Sigmoid colon (tissue), 4 donors: ENCODE results near the gene KDF1.
A peak's percentile ranks its signal among the peaks of the same experiment; 100 is the strongest.

Source experiments
- EP300 ChIP-seq, 4 donors: sonication (generic); formaldehyde crosslinking; IDR thresholded peaks; one replicate each; pipeline ENCODE4 v1.6.1; 2017; ENCODE audit warnings: antibody characterized with exemption in 4 of 4
- POLR2A ChIP-seq, 2 donors: fragments of 450-650 bp; IDR thresholded peaks; one replicate each; pipeline ENCODE4 v1.6.1; 2016; ENCODE audit warnings: antibody characterized with exemption in 2 of 2, mild to moderate bottlenecking in 2 of 2, moderate library complexity in 2 of 2
- POLR2AphosphoS5 ChIP-seq, 4 donors: sonication (generic); formaldehyde crosslinking; IDR thresholded peaks; one replicate each; pipeline ENCODE4 v1.6.1; 2017; ENCODE audit warnings: antibody characterized with exemption in 4 of 4
- TF ChIP-seq, protein P1 (sequence below), 4 experiments: fragments of 450-650 bp in 3 of 4; fragments of 200-600 bp in 1 of 4; IDR thresholded peaks; one replicate each; pipeline ENCODE4 v1.5.1; 2016 to 2019; ENCODE audit warnings: antibody characterized with exemption in 4 of 4, mild to moderate bottlenecking in 3 of 4, moderate library complexity in 2 of 4

GRCh38 chr1:27009601-27010197, 49.4 kb upstream of the KDF1 start:
- TF ChIP-seq, protein P1, sequence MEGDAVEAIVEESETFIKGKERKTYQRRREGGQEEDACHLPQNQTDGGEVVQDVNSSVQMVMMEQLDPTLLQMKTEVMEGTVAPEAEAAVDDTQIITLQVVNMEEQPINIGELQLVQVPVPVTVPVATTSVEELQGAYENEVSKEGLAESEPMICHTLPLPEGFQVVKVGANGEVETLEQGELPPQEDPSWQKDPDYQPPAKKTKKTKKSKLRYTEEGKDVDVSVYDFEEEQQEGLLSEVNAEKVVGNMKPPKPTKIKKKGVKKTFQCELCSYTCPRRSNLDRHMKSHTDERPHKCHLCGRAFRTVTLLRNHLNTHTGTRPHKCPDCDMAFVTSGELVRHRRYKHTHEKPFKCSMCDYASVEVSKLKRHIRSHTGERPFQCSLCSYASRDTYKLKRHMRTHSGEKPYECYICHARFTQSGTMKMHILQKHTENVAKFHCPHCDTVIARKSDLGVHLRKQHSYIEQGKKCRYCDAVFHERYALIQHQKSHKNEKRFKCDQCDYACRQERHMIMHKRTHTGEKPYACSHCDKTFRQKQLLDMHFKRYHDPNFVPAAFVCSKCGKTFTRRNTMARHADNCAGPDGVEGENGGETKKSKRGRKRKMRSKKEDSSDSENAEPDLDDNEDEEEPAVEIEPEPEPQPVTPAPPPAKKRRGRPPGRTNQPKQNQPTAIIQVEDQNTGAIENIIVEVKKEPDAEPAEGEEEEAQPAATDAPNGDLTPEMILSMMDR (IDR thresholded peaks at IDR 0.05): no peak
- TF ChIP-seq EP300 (IDR thresholded peaks at IDR 0.05) (no peak), POLR2A (IDR thresholded peaks at IDR 0.05) (no peak), POLR2AphosphoS5 (IDR thresholded peaks at IDR 0.05) (peak in 3 of 4 donors; percentile 10 to 22 (median 11))
